Breast epithelium (tissue), 3 donors: Measurements from ENCODE around the gene C2orf81.

Experiments used
- POLR2A ChIP-seq: fragments of 450-650 bp; IDR thresholded peaks from one replicate; pipeline ENCODE4 v1.6.1; 2016; ENCODE audit warnings: antibody characterized with exemption, mild to moderate bottlenecking, moderate library complexity
- POLR2AphosphoS5 ChIP-seq, 3 donors: sonication (generic); formaldehyde crosslinking; IDR thresholded peaks; one replicate each; pipeline ENCODE4 v1.6.1; 2017; ENCODE audit warnings: antibody characterized with exemption in 3 of 3
- TF ChIP-seq, protein P1 (sequence below), 3 donors: fragments of 450-650 bp; IDR thresholded peaks; one replicate each; pipeline ENCODE4 v1.5.1; 2016 to 2017; ENCODE audit warnings: antibody characterized with exemption in 3 of 3, mild to moderate bottlenecking in 3 of 3, moderate library complexity in 3 of 3

DNA sequence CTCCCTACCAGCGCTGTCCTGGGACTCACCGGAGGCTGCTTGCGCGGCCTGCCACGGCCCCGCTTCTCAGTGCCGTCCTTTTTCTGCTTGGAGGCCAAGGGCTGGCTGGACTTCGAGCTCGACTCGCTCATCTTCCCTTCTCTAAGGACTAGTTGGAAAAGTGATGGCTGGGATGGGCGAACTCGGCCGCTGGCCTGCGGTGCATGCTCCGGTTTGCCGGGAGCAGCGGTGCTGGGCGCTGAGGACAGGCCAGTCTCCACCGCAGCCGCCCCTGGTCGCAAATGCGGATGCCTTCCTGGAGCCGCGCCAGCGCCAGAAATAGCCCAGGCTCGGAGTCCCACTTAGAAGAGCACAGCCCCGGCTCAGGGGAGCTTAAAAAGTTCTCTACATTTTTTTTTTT, 3.1 kb downstream of the C2orf81 start:
- TF ChIP-seq POLR2A = no peak
- TF ChIP-seq, protein P1, sequence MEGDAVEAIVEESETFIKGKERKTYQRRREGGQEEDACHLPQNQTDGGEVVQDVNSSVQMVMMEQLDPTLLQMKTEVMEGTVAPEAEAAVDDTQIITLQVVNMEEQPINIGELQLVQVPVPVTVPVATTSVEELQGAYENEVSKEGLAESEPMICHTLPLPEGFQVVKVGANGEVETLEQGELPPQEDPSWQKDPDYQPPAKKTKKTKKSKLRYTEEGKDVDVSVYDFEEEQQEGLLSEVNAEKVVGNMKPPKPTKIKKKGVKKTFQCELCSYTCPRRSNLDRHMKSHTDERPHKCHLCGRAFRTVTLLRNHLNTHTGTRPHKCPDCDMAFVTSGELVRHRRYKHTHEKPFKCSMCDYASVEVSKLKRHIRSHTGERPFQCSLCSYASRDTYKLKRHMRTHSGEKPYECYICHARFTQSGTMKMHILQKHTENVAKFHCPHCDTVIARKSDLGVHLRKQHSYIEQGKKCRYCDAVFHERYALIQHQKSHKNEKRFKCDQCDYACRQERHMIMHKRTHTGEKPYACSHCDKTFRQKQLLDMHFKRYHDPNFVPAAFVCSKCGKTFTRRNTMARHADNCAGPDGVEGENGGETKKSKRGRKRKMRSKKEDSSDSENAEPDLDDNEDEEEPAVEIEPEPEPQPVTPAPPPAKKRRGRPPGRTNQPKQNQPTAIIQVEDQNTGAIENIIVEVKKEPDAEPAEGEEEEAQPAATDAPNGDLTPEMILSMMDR (IDR thresholded peaks at IDR 0.05) = no peak
- no peak for TF ChIP-seq POLR2AphosphoS5 (IDR thresholded peaks at IDR 0.05)
